Caco-2 (cell line): ENCODE results near the gene SCN4A. TPM values are rescaled to one million over a fixed set of nuclear protein-coding genes. Genes with fewer than 3 reads are reported as not detected.

ENCODE experiments used
- BruUV-seq: library from RNA; stranded (reverse); fragments of 400-500 nt; replicated peaks from 2 replicates; lab custom pipeline; 2021; lab: Mats Ljungman, UMichigan
- CTCF ChIA-PET: fragments of 300-600 bp; sonication (Branson Sonifier 250); formaldehyde crosslinking; loops from one replicate; lab custom pipeline; 2022; ENCODE audit warnings: antibody characterized with exemption; lab: Charles Lee
- POLR2A ChIA-PET: fragments of 300-600 bp; sonication (Branson Sonifier 250); formaldehyde crosslinking; loops from one replicate; lab custom pipeline; 2022; ENCODE audit warnings: antibody characterized with exemption; lab: Charles Lee
- DNase-seq, 2 experiments: peaks; one replicate each; pipeline versions ENCODE4 v3.0.0 to v3.0.0-alpha.2; 2020 to 2022
- H3K27me3 ChIP-seq: replicated peaks from 2 replicates; pipeline ENCODE4 v1.6.0; 2011; ENCODE audit warnings: low read length; ENCODE audit not compliant: control insufficient read depth, insufficient read depth
- H3K36me3 ChIP-seq: 2 replicates; pipeline ENCODE4 v1.5.1; 2011; ENCODE audit warnings: low read length; ENCODE audit not compliant: control insufficient read depth, insufficient read depth
- H3K4me1 ChIP-seq: fragments of 250-450 bp; sonication (Bioruptor Pico); 2 replicates; pipeline ENCODE4 v1.5.1; 2020; ENCODE audit warnings: mild to moderate bottlenecking
- H3K4me3 ChIP-seq: 2 replicates; pipeline ENCODE4 v1.5.1; 2011; ENCODE audit warnings: low read depth, mild to moderate bottlenecking, control low read depth, low read length
- H3K9me3 ChIP-seq: fragments of 250-450 bp; sonication (Bioruptor Pico); 2 replicates; pipeline ENCODE4 v1.5.1; 2020; ENCODE audit warnings: mild to moderate bottlenecking, moderate library complexity
- H3K27ac Mint-ChIP-seq: one replicate; pipeline ENCODE4 v1.8.0; 2022; ENCODE audit warnings: mixed read lengths; ENCODE audit not compliant: unreplicated experiment
- H3K27me3 Mint-ChIP-seq: one replicate; pipeline ENCODE4 v1.8.0; 2022; ENCODE audit warnings: mixed read lengths; ENCODE audit not compliant: insufficient read depth, unreplicated experiment
- H3K36me3 Mint-ChIP-seq: one replicate; pipeline ENCODE4 v1.8.0; 2022; ENCODE audit warnings: mild to moderate bottlenecking, mixed read lengths; ENCODE audit not compliant: insufficient read depth, unreplicated experiment
- H3K4me1 Mint-ChIP-seq: one replicate; pipeline ENCODE4 v1.8.0; 2022; ENCODE audit warnings: low read depth, mixed read lengths; ENCODE audit not compliant: unreplicated experiment
- H3K4me3 Mint-ChIP-seq: one replicate; pipeline ENCODE4 v1.8.0; 2022; ENCODE audit warnings: mild to moderate bottlenecking, moderate library complexity, mixed read lengths; ENCODE audit not compliant: unreplicated experiment
- H3K9me3 Mint-ChIP-seq: one replicate; pipeline ENCODE4 v1.8.0; 2022; ENCODE audit warnings: mixed read lengths; ENCODE audit not compliant: unreplicated experiment
- CTCF ChIP-seq, 2 experiments: fragments of 200-600 bp in 1 of 2; IDR thresholded peaks; 1 replicate in 1 of 2; 2 replicates in 1 of 2; pipeline versions ENCODE4 v1.5.1 to v1.8.0; 2011 to 2022; ENCODE audit warnings: antibody characterized with exemption in 1 of 2, control low read depth in 1 of 2, inconsistent platforms in 1 of 2, low read depth in 1 of 2, low read length in 1 of 2, mild to moderate bottlenecking in 1 of 2, moderate library complexity in 1 of 2; ENCODE audit not compliant: insufficient read depth in 1 of 2, severe bottlenecking in 1 of 2, unreplicated experiment in 1 of 2
- intact Hi-C: fragments of 100-400 bp; cut with micrococcal nuclease; formaldehyde crosslinking; loops from one replicate; pipeline ENCODE4 v1.10.0; 2022; ENCODE audit not compliant: unreplicated experiment
- total RNA-seq: library from RNA; stranded (reverse); gene quantifications from 2 replicates; pipeline ENCODE4 v1.2.3, GENCODE V29; 2022

The SCN4A gene
- total RNA-seq, 1 experiment from 2014 or later = not detected

GRCh38 chr17:63928172-63928666, 44.5 kb downstream of the SCN4A start:
- no peaks in the 10 kb centered on the region for H3K4me1 Mint-ChIP-seq
- no peaks in the 10 kb centered on the region for H3K27me3 ChIP-seq
- POLR2A ChIA-PET = no interaction called here

GRCh38 chr17:63927464-63928171, 45.1 kb downstream of the SCN4A start:
- intact Hi-C loops = no loop called here
- H3K4me3 ChIP-seq = no peak overlapping the region
- BruUV-seq = no TSS peak
- H3K4me1 ChIP-seq = no peaks in the 10 kb centered on the region
- ChIA-PET POLR2A (no interaction called here), CTCF (interaction anchor here (0.6 to 1.0 kb wide), 4 partner anchors 14 to 316 kb away, joined by 3 to 5 read pairs (median 4); no protein-coding TSS in a partner anchor)
- no peaks in the 10 kb centered on the region for H3K9me3 Mint-ChIP-seq
- H3K27ac Mint-ChIP-seq = no peak overlapping the region
- DNase-seq = no peak
- no peaks in the 10 kb centered on the region for H3K36me3 Mint-ChIP-seq
- peaks cover 3% of the 10 kb centered on the region for H3K27me3 Mint-ChIP-seq
- no peak overlapping the region for H3K4me3 Mint-ChIP-seq
- H3K27me3 ChIP-seq = no peaks in the 10 kb centered on the region
- H3K9me3 ChIP-seq = no peaks in the 10 kb centered on the region
- TF ChIP-seq CTCF (IDR thresholded peaks at IDR 0.05; ENCODE audit: insufficient read depth in 1 of 2, low read depth in 1 of 2, low read length in 1 of 2, severe bottlenecking in 1 of 2, unreplicated experiment in 1 of 2) = no peak
- no peaks in the 10 kb centered on the region for H3K4me1 Mint-ChIP-seq
- no peaks in the 10 kb centered on the region for H3K36me3 ChIP-seq

More at GRCh38 chr17:63928172-63928666, 44.5 kb downstream of the SCN4A start:
- CTCF ChIA-PET = interaction anchor here (0.6 to 1.0 kb wide), 4 partner anchors 13 to 316 kb away, joined by 3 to 5 read pairs (median 4); no protein-coding TSS in a partner anchor
- Mint-ChIP-seq H3K9me3 (no peaks in the 10 kb centered on the region), H3K4me3 (no peak overlapping the region), H3K27me3 (peaks cover 3% of the 10 kb centered on the region), H3K36me3 (no peaks in the 10 kb centered on the region), H3K27ac (no peak overlapping the region)
- intact Hi-C loops = no loop called here
- BruUV-seq = no TSS peak
- TF ChIP-seq CTCF (IDR thresholded peaks at IDR 0.05; ENCODE audit: insufficient read depth in 1 of 2, low read depth in 1 of 2, low read length in 1 of 2, severe bottlenecking in 1 of 2, unreplicated experiment in 1 of 2) = no peak
- Histone ChIP-seq H3K4me1 (no peaks in the 10 kb centered on the region), H3K9me3 (no peaks in the 10 kb centered on the region), H3K4me3 (no peak overlapping the region), H3K36me3 (no peaks in the 10 kb centered on the region)
- DNase-seq = no peak

GRCh38 chr17:63926164-63926563, 46.6 kb downstream of the SCN4A start:
- H3K4me3 Mint-ChIP-seq = no peak overlapping the region
- ChIA-PET CTCF (no interaction called here), POLR2A (no interaction called here)

More at GRCh38 chr17:63926164-63926563, 46.6 kb downstream of the SCN4A start:
- no TSS peak for BruUV-seq
- H3K4me3 ChIP-seq = no peak overlapping the region
- H3K9me3 ChIP-seq = no peaks in the 10 kb centered on the region
- H3K27me3 ChIP-seq = no peaks in the 10 kb centered on the region
- Mint-ChIP-seq H3K27ac (no peak overlapping the region), H3K4me1 (no peaks in the 10 kb centered on the region), H3K27me3 (peaks cover 3% of the 10 kb centered on the region), H3K36me3 (no peaks in the 10 kb centered on the region), H3K9me3 (no peaks in the 10 kb centered on the region)
- TF ChIP-seq CTCF (IDR thresholded peaks at IDR 0.05; ENCODE audit: insufficient read depth in 1 of 2, low read depth in 1 of 2, low read length in 1 of 2, severe bottlenecking in 1 of 2, unreplicated experiment in 1 of 2) = no peak
- H3K4me1 ChIP-seq = no peaks in the 10 kb centered on the region
- intact Hi-C loops = no loop called here
- DNase-seq = no peak
- H3K36me3 ChIP-seq = no peaks in the 10 kb centered on the region
